Right lobe of liver (tissue), 6 donors: ENCODE data around the gene INO80C. TPM values are rescaled to one million over a fixed set of nuclear protein-coding genes. Genes with fewer than 3 reads are reported as not detected.
"Not testable (repeated sequence)": the region's sequence is repeated elsewhere in the genome, so short reads cannot be mapped to it uniquely, and the experiment has no call there.

ENCODE experiments used
- ATAC-seq, 4 donors: fragments of 200-7000 bp; cut with Tn5 transposase; one replicate each; pipeline ENCODE4 v1.9.1; 2020; ENCODE audit warnings: mild to moderate bottlenecking in 4 of 4, moderate library complexity in 4 of 4
- DNase-seq, 3 donors: peaks; one replicate each; pipeline ENCODE4 v3.0.0-alpha.2; 2020
- H3K27ac ChIP-seq, 3 donors: fragments of 200-600 bp; one replicate each; pipeline ENCODE4 v1.8.0; 2022
- H3K27me3 ChIP-seq, 2 donors: fragments of 200-600 bp; one replicate each; pipeline ENCODE4 v1.8.0; 2022
- H3K36me3 ChIP-seq, 4 donors: fragments of 200-600 bp; sonication (generic) in 1 of 4; one replicate each; pipeline versions ENCODE4 v1.5.1 to v1.8.0; 2017 to 2022; ENCODE audit warnings: control low read depth in 1 of 4
- H3K4me1 ChIP-seq, 4 donors: fragments of 200-600 bp; sonication (generic) in 1 of 4; one replicate each; pipeline versions ENCODE4 v1.5.1 to v1.8.0; 2017 to 2022; ENCODE audit warnings: control low read depth in 1 of 4
- H3K4me3 ChIP-seq, 3 donors: fragments of 200-600 bp; one replicate each; pipeline ENCODE4 v1.8.0; 2022
- H3K9me3 ChIP-seq, 4 donors: fragments of 200-600 bp; sonication (generic) in 1 of 4; one replicate each; pipeline versions ENCODE4 v1.5.1 to v1.8.0; 2017 to 2022; ENCODE audit warnings: control low read depth in 1 of 4
- CTCF ChIP-seq, 4 donors: fragments of 200-600 bp in 3 of 4; fragments of 450-650 bp in 1 of 4; IDR thresholded peaks; one replicate each; pipeline versions ENCODE4 v1.5.1 to v1.8.0; 2016 to 2022; ENCODE audit warnings: antibody characterized with exemption in 4 of 4, mild to moderate bottlenecking in 2 of 4
- POLR2A ChIP-seq: fragments of 450-650 bp; IDR thresholded peaks from one replicate; pipeline ENCODE4 v1.6.1; 2017; ENCODE audit warnings: antibody characterized with exemption, mild to moderate bottlenecking
- WGBS: methylation state at CpG from one replicate; pipeline ENCODE4 v1.1.6; 2018; ENCODE audit warnings: low coverage, low lambda C conversion rate; ENCODE audit not compliant: insufficient coverage; ENCODE audit errors: missing lambda C conversion rate; 5-methylcytosine and 5-hydroxymethylcytosine counted together
- intact Hi-C, 2 donors: fragments of 100-400 bp; cut with DNase I; formaldehyde crosslinking; loops; one replicate each; pipeline versions ENCODE4 v1.11.2 to v1.14.1; 2022
- total RNA-seq, 6 experiments: library from RNA; depleted of rRNA in 2 of 6; stranded (reverse); fragments of >200 nt in 2 of 6; fragmentation: NEBNext Ultra II Directional in 3 of 6; extraction: Animal tissue kit (Norgen Biotek cat#: 25700) in 3 of 6; gene quantifications; one replicate each; pipeline versions ENCODE4 v1.1.0 to v1.2.4, GENCODE V29; 2016 to 2023
- donor health status: DM: no; HTN: yes; CAD: no.
- donor health status: DM: no; HTN: no; CAD: no.
- donor health status: DM: no; HTN: no; CAD: no.
- donor health status: DM: no; HTN: yes; CAD: no.
- donor health status: DM: no; HTN: yes; CAD: no.

The INO80C gene
- total RNA-seq, 6 experiments from 2014 or later, result 6.4 to 12.7 (median 9.7) TPM

- Histone ChIP-seq H3K4me3 (no peak overlapping the region), H3K9me3 (no peaks in the 10 kb centered on the region), H3K27ac (no peak overlapping the region), H3K4me1 (peaks cover 0 to 3% (median 0%) of the 10 kb centered on the region in 4 donors), H3K27me3 (no peaks in the 10 kb centered on the region), H3K36me3 (no peaks in the 10 kb centered on the region)
- TF ChIP-seq CTCF (IDR thresholded peaks at IDR 0.05) (no peak), POLR2A (no peak)
- DNase-seq, result no peak
- ATAC-seq, result no peak
- intact Hi-C loops, result no loop called here
Observed at GRCh38 chr18:35454803-35455202, 43.0 kb downstream of the INO80C start.

GRCh38 chr18:35453065-35453464 is 44.7 kb downstream of the INO80C start:
- intact Hi-C loops, H3K27ac ChIP-seq, H3K4me1 ChIP-seq, ATAC-seq, H3K4me3 ChIP-seq, H3K9me3 ChIP-seq, DNase-seq, H3K27me3 ChIP-seq, H3K36me3 ChIP-seq: not testable (repeated sequence)
- WGBS, result 78% methylated on average over 4 of the region's 4 CpGs

GRCh38 chr18:35451916-35452315 is 45.8 kb downstream of the INO80C start:
- 75% methylated on average over 1 of the region's 1 CpG for WGBS
- DNase-seq, result no peak
- Histone ChIP-seq H3K9me3 (no peaks in the 10 kb centered on the region), H3K36me3 (no peaks in the 10 kb centered on the region), H3K27me3 (no peaks in the 10 kb centered on the region), H3K4me1 (no peaks in the 10 kb centered on the region), H3K4me3 (no peak overlapping the region), H3K27ac (no peak overlapping the region)
- intact Hi-C loops, result no loop called here
- ATAC-seq, result no peak
- TF ChIP-seq POLR2A (no peak), CTCF (IDR thresholded peaks at IDR 0.05) (no peak)

GRCh38 chr18:35451032-35451431 is 46.7 kb downstream of the INO80C start:
- Histone ChIP-seq H3K27ac (no peak overlapping the region), H3K4me1 (no peaks in the 10 kb centered on the region), H3K9me3 (no peaks in the 10 kb centered on the region), H3K36me3 (no peaks in the 10 kb centered on the region), H3K4me3 (no peak overlapping the region), H3K27me3 (no peaks in the 10 kb centered on the region)
- ATAC-seq (no peak), DNase-seq (no peak)
- TF ChIP-seq POLR2A, result no peak
- no peak for TF ChIP-seq CTCF (IDR thresholded peaks at IDR 0.05)
- WGBS, result 54% methylated on average over 3 of the region's 3 CpGs
- intact Hi-C loops, result no loop called here

GRCh38 chr18:35444636-35445035 is 53.1 kb downstream of the INO80C start:
- Histone ChIP-seq H3K4me1 (no peaks in the 10 kb centered on the region), H3K9me3 (no peaks in the 10 kb centered on the region), H3K4me3 (no peak overlapping the region), H3K27ac (no peak overlapping the region), H3K36me3 (no peaks in the 10 kb centered on the region), H3K27me3 (no peaks in the 10 kb centered on the region)
- 90% methylated on average over 5 of the region's 6 CpGs for WGBS
- no peak for DNase-seq
- no peak for TF ChIP-seq POLR2A
- no peak for TF ChIP-seq CTCF (IDR thresholded peaks at IDR 0.05)
- intact Hi-C loops, result no loop called here
- ATAC-seq, result no peak
